Glutamatergic neuron (in vitro differentiated cells): ENCODE data around the gene RAD52. TPM values are rescaled to one million over a fixed set of nuclear protein-coding genes. Genes with fewer than 3 reads are reported as not detected.
A peak's percentile ranks its signal among the peaks of the same experiment; 100 is the strongest.

Experiments
- DNase-seq: peaks from one replicate; pipeline ENCODE4 v3.0.0; 2022
- H3K27ac Mint-ChIP-seq: one replicate; pipeline ENCODE4 v1.8.0; 2020; ENCODE audit warnings: mild to moderate bottlenecking, mixed read lengths, inconsistent platforms; ENCODE audit not compliant: unreplicated experiment
- H3K27me3 Mint-ChIP-seq: one replicate; pipeline ENCODE4 v1.8.0; 2020; ENCODE audit warnings: mild to moderate bottlenecking, moderate library complexity, mixed read lengths, inconsistent platforms; ENCODE audit not compliant: unreplicated experiment
- H3K36me3 Mint-ChIP-seq: one replicate; pipeline ENCODE4 v1.8.0; 2020; ENCODE audit warnings: mild to moderate bottlenecking, mixed read lengths, inconsistent platforms; ENCODE audit not compliant: unreplicated experiment
- H3K4me1 Mint-ChIP-seq: one replicate; pipeline ENCODE4 v1.8.0; 2020; ENCODE audit warnings: mild to moderate bottlenecking, low read depth, mixed read lengths, inconsistent platforms; ENCODE audit not compliant: unreplicated experiment
- H3K4me3 Mint-ChIP-seq: one replicate; pipeline ENCODE4 v1.8.0; 2020; ENCODE audit warnings: mild to moderate bottlenecking, mixed read lengths, inconsistent platforms; ENCODE audit not compliant: unreplicated experiment
- H3K9me3 Mint-ChIP-seq: one replicate; pipeline ENCODE4 v1.8.0; 2020; ENCODE audit warnings: mild to moderate bottlenecking, moderate library complexity, mixed read lengths, inconsistent platforms; ENCODE audit not compliant: unreplicated experiment
- CTCF ChIP-seq: fragments of 200-600 bp; sonication (generic); IDR thresholded peaks from one replicate; pipeline ENCODE4 v1.5.0; 2021; ENCODE audit not compliant: partially characterized antibody, unreplicated experiment
- total RNA-seq: library from RNA; stranded (reverse); fragmentation: NEBNext Ultra II Directional; extraction: Animal tissue kit (Norgen Biotek cat#: 25700); gene quantifications from one replicate; pipeline ENCODE4 v1.2.1, GENCODE V29; 2021; ENCODE audit not compliant: unreplicated experiment

RAD52 gene
- total RNA-seq, 1 donor from 2014 or later: 16.5 TPM

- no peak for DNase-seq
- peaks cover 6% of the 10 kb centered on the region for H3K36me3 Mint-ChIP-seq
- no peak for TF ChIP-seq CTCF
- no peaks in the 10 kb centered on the region for H3K27me3 Mint-ChIP-seq
- H3K9me3 Mint-ChIP-seq: peaks cover 3% of the 10 kb centered on the region
- H3K27ac Mint-ChIP-seq: no peak overlapping the region
- H3K4me3 Mint-ChIP-seq: no peak overlapping the region
- no peaks in the 10 kb centered on the region for H3K4me1 Mint-ChIP-seq
These were observed 36.8 kb downstream of the RAD52 start for GRCh38 chr12:912466-913235.

GRCh38 chr12:911191-911826 is 38.2 kb downstream of the RAD52 start:
- Mint-ChIP-seq H3K4me3 (no peak overlapping the region), H3K4me1 (no peaks in the 10 kb centered on the region), H3K36me3 (peaks cover under 1% of the 10 kb centered on the region), H3K27ac (no peak overlapping the region), H3K27me3 (no peaks in the 10 kb centered on the region), H3K9me3 (no peaks in the 10 kb centered on the region)
- no peak for TF ChIP-seq CTCF
- DNase-seq: no peak

GRCh38 chr12:910416-910815 is 39.1 kb downstream of the RAD52 start:
- Mint-ChIP-seq H3K4me3 (no peak overlapping the region), H3K27ac (no peak overlapping the region)

GRCh38 chr12:909861-910260 is 39.6 kb downstream of the RAD52 start:
- no peaks in the 10 kb centered on the region for H3K9me3 Mint-ChIP-seq
- DNase-seq: no peak
- H3K36me3 Mint-ChIP-seq: peaks cover 8% of the 10 kb centered on the region
- H3K4me1 Mint-ChIP-seq: peaks cover 4% of the 10 kb centered on the region
- TF ChIP-seq CTCF: no peak
- H3K27ac Mint-ChIP-seq: peak overlapping the region; percentile 2
- H3K4me3 Mint-ChIP-seq: no peak overlapping the region
- H3K27me3 Mint-ChIP-seq: peaks cover 5% of the 10 kb centered on the region

More at GRCh38 chr12:910416-910815, 39.1 kb downstream of the RAD52 start:
- Mint-ChIP-seq H3K4me1 (peaks cover 3% of the 10 kb centered on the region), H3K9me3 (no peaks in the 10 kb centered on the region), H3K27me3 (peaks cover 5% of the 10 kb centered on the region), H3K36me3 (peaks cover 8% of the 10 kb centered on the region)
- DNase-seq: no peak
- TF ChIP-seq CTCF: no peak
